HUES64 (cell line): ENCODE data around the gene DNM1L.
"Not testable (repeated sequence)": the region's sequence is repeated elsewhere in the genome, so short reads cannot be mapped to it uniquely, and the experiment has no call there.

Experiments used
- H3K27ac ChIP-seq: 2 replicates; pipeline ENCODE4 v1.7.0; 2013; ENCODE audit warnings: low read depth, low read length, inconsistent platforms
- H3K27me3 ChIP-seq: 2 replicates; pipeline ENCODE4 v1.6.1; 2013; ENCODE audit warnings: mild to moderate bottlenecking, low read length; ENCODE audit not compliant: insufficient read depth
- H3K36me3 ChIP-seq: 2 replicates; pipeline ENCODE4 v1.6.1; 2013; ENCODE audit warnings: mild to moderate bottlenecking, low read length; ENCODE audit not compliant: insufficient read depth
- H3K4me1 ChIP-seq: 2 replicates; pipeline ENCODE4 v1.6.1; 2013; ENCODE audit warnings: mild to moderate bottlenecking, low read length, moderate library complexity; ENCODE audit not compliant: insufficient read depth
- H3K4me3 ChIP-seq: 2 replicates; pipeline ENCODE4 v1.5.1; 2013; ENCODE audit warnings: mild to moderate bottlenecking, low read length, moderate library complexity
- H3K9ac ChIP-seq: 2 replicates; pipeline ENCODE4 v1.6.1; 2013; ENCODE audit warnings: mild to moderate bottlenecking, low read depth, low read length
- H3K9me3 ChIP-seq: 2 replicates; pipeline ENCODE4 v1.6.1; 2013; ENCODE audit warnings: low read depth, low read length; ENCODE audit not compliant: insufficient read depth
- WGBS: fragments of 150-250, 120-280 bp; methylation state at CpG from one replicate; pipeline ENCODE4 v1.1.7; 2013; ENCODE audit warnings: missing lambda C conversion rate; 5-methylcytosine and 5-hydroxymethylcytosine counted together

Gene DNM1L

GRCh38 chr12:32697445-32697844, 18.3 kb downstream of the DNM1L start:
- H3K36me3 ChIP-seq: peaks cover 26% of the 10 kb centered on the region
- no peaks in the 10 kb centered on the region for H3K9me3 ChIP-seq
- H3K27me3 ChIP-seq: no peaks in the 10 kb centered on the region
- no peak overlapping the region for H3K9ac ChIP-seq
- H3K27ac ChIP-seq: no peak overlapping the region
- H3K4me3 ChIP-seq: no peak overlapping the region
- peaks cover 7% of the 10 kb centered on the region for H3K4me1 ChIP-seq
- WGBS: 92% methylated on average over 1 of the region's 1 CpG

GRCh38 chr12:32698285-32698684, 19.2 kb downstream of the DNM1L start:
- no peak overlapping the region for H3K4me3 ChIP-seq
- no peaks in the 10 kb centered on the region for H3K27me3 ChIP-seq
- peaks cover 7% of the 10 kb centered on the region for H3K4me1 ChIP-seq
- no peaks in the 10 kb centered on the region for H3K9me3 ChIP-seq
- H3K9ac ChIP-seq: no peak overlapping the region
- no peak overlapping the region for H3K27ac ChIP-seq
- WGBS: 73% methylated on average over 1 of the region's 2 CpGs
- peaks cover 35% of the 10 kb centered on the region for H3K36me3 ChIP-seq

- not testable (repeated sequence) for H3K27me3 ChIP-seq, H3K9me3 ChIP-seq, H3K4me1 ChIP-seq, H3K27ac ChIP-seq, H3K9ac ChIP-seq, H3K4me3 ChIP-seq
- WGBS: 97% methylated on average over 7 of the region's 8 CpGs
- peaks cover 37% of the 10 kb centered on the region for H3K36me3 ChIP-seq
Measured at GRCh38 chr12:32699437-32699836, 20.3 kb downstream of the DNM1L start.

GRCh38 chr12:32702473-32702872, 23.4 kb downstream of the DNM1L start:
- H3K27me3 ChIP-seq: no peaks in the 10 kb centered on the region
- peaks cover 5% of the 10 kb centered on the region for H3K4me1 ChIP-seq
- no peak overlapping the region for H3K4me3 ChIP-seq
- H3K9ac ChIP-seq: no peak overlapping the region
- no peak overlapping the region for H3K27ac ChIP-seq
- peaks cover 46% of the 10 kb centered on the region for H3K36me3 ChIP-seq
- no peaks in the 10 kb centered on the region for H3K9me3 ChIP-seq

GRCh38 chr12:32702946-32703345, 23.8 kb downstream of the DNM1L start:
- H3K27ac ChIP-seq: no peak overlapping the region

GRCh38 chr12:32705783-32706182, 26.7 kb downstream of the DNM1L start:
- H3K36me3 ChIP-seq: peaks cover 76% of the 10 kb centered on the region

More at GRCh38 chr12:32702946-32703345, 23.8 kb downstream of the DNM1L start:
- WGBS: 100% methylated on average over 1 of the region's 1 CpG
- Histone ChIP-seq H3K4me3 (no peak overlapping the region), H3K9ac (no peak overlapping the region), H3K4me1 (peaks cover 2% of the 10 kb centered on the region), H3K9me3 (no peaks in the 10 kb centered on the region), H3K27me3 (no peaks in the 10 kb centered on the region), H3K36me3 (peaks cover 49% of the 10 kb centered on the region)

GRCh38 chr12:32706335-32707024, 27.4 kb downstream of the DNM1L start:
- 97% methylated on average over 2 of the region's 2 CpGs for WGBS

More at GRCh38 chr12:32705783-32706182, 26.7 kb downstream of the DNM1L start:
- H3K9me3 ChIP-seq: no peaks in the 10 kb centered on the region
- H3K9ac ChIP-seq: no peak overlapping the region
- H3K27ac ChIP-seq: no peak overlapping the region
- H3K27me3 ChIP-seq: no peaks in the 10 kb centered on the region
- H3K4me1 ChIP-seq: no peaks in the 10 kb centered on the region
- no peak overlapping the region for H3K4me3 ChIP-seq

GRCh38 chr12:32708926-32709325, 29.8 kb downstream of the DNM1L start:
- Histone ChIP-seq H3K9me3 (no peaks in the 10 kb centered on the region), H3K36me3 (peaks cover 83% of the 10 kb centered on the region), H3K4me1 (no peaks in the 10 kb centered on the region), H3K9ac (no peak overlapping the region), H3K27ac (no peak overlapping the region), H3K4me3 (no peak overlapping the region), H3K27me3 (no peaks in the 10 kb centered on the region)
- 100% methylated on average over 1 of the region's 2 CpGs for WGBS

More at GRCh38 chr12:32706335-32707024, 27.4 kb downstream of the DNM1L start:
- peaks cover 80% of the 10 kb centered on the region for H3K36me3 ChIP-seq
- no peak overlapping the region for H3K4me3 ChIP-seq
- H3K9me3 ChIP-seq: no peaks in the 10 kb centered on the region
- no peak overlapping the region for H3K9ac ChIP-seq
- H3K27ac ChIP-seq: no peak overlapping the region
- H3K4me1 ChIP-seq: no peaks in the 10 kb centered on the region
- H3K27me3 ChIP-seq: no peaks in the 10 kb centered on the region

GRCh38 chr12:32714772-32715171, 35.7 kb downstream of the DNM1L start:
- 97% methylated on average over 4 of the region's 4 CpGs for WGBS
- Histone ChIP-seq H3K9ac (no peak overlapping the region), H3K27me3 (no peaks in the 10 kb centered on the region), H3K4me3 (no peak overlapping the region), H3K9me3 (no peaks in the 10 kb centered on the region), H3K36me3 (peaks cover 70% of the 10 kb centered on the region), H3K27ac (no peak overlapping the region), H3K4me1 (no peaks in the 10 kb centered on the region)

GRCh38 chr12:32718926-32719325, 39.8 kb downstream of the DNM1L start:
- no peaks in the 10 kb centered on the region for H3K4me1 ChIP-seq
- H3K27ac ChIP-seq: no peak overlapping the region
- peaks cover 68% of the 10 kb centered on the region for H3K36me3 ChIP-seq
- no peak overlapping the region for H3K4me3 ChIP-seq
- H3K9me3 ChIP-seq: no peaks in the 10 kb centered on the region
- WGBS: 96% methylated on average over 2 of the region's 2 CpGs
- no peak overlapping the region for H3K9ac ChIP-seq
- H3K27me3 ChIP-seq: no peaks in the 10 kb centered on the region

- H3K9me3 ChIP-seq, H3K4me1 ChIP-seq, H3K27ac ChIP-seq, H3K9ac ChIP-seq, H3K4me3 ChIP-seq, H3K27me3 ChIP-seq: not testable (repeated sequence)
- H3K36me3 ChIP-seq: peaks cover 76% of the 10 kb centered on the region
- WGBS: 95% methylated on average over 3 of the region's 3 CpGs
Measured at GRCh38 chr12:32725308-32725707, 46.2 kb downstream of the DNM1L start.

GRCh38 chr12:32726286-32726685, 47.2 kb downstream of the DNM1L start:
- H3K4me1 ChIP-seq: no peaks in the 10 kb centered on the region
- no peaks in the 10 kb centered on the region for H3K27me3 ChIP-seq
- peaks cover 75% of the 10 kb centered on the region for H3K36me3 ChIP-seq
- H3K9ac ChIP-seq: no peak overlapping the region
- H3K27ac ChIP-seq: no peak overlapping the region
- H3K9me3 ChIP-seq: no peaks in the 10 kb centered on the region
- WGBS: 99% methylated on average over 2 of the region's 2 CpGs
- H3K4me3 ChIP-seq: no peak overlapping the region
